M059J (cell line): ENCODE measurements around the gene NCKAP5L. TPM values are rescaled to one million over a fixed set of nuclear protein-coding genes. Genes with fewer than 3 reads are reported as not detected.
A peak's percentile ranks its signal among the peaks of the same experiment; 100 is the strongest.

Experiments used
- DNase-seq: peaks from one replicate; pipeline ENCODE4 v3.0.0-alpha.2; 2012; ENCODE audit warnings: low read depth
- total RNA-seq: library from RNA; depleted of rRNA; stranded (reverse); fragments of >200 nt; shearing (Covaris generic); gene quantifications from 2 replicates; pipeline ENCODE4 v1.2.3, GENCODE V29; 2014

The NCKAP5L gene
- total RNA-seq, 1 experiment from 2014 or later, result 17.6 TPM

DNA sequence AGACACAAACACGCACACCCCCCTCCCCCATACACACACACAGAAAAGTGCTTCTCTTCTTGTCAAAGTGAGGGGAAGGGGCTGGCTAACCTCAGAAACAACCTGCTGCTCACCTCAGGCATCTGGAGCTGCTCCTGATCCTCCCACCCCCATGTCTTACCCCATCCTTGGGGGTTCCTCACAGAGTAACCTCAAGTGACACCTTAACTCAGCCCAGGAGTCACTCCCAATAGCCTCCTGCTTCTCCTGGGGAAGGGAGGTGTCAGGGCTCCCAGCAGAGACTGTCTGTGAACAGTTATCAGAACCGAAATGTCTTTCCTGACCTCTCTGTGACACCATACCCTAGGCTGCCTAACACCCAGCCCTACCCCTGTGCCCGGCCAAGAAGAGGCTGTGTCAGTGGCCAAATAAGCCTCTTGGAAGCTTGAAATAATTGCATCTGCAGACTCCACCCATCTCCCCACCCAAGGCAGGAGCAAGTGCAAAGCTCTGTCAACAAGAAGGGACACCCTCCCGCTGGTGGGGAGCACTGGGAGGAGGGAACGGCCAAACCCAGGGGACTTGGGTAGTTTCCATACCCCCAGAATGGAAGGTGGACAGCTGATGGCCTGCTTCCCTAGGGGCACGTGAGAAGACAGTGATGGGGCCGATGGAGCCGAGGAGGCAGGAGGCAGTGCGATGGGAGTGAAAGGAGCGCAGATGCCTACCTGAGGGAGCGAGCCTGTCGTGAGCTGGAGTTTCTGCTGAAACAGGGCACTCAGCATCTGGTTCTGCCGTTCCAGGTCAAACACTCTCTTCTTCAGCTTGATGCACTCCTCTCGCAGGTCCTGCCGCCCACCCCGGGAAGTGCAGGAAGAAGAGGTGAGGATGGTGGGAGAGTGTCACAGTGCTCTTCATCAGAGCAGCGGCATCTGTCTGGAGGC is 26.8 kb downstream of the NCKAP5L start:
- no peak for DNase-seq

DNA sequence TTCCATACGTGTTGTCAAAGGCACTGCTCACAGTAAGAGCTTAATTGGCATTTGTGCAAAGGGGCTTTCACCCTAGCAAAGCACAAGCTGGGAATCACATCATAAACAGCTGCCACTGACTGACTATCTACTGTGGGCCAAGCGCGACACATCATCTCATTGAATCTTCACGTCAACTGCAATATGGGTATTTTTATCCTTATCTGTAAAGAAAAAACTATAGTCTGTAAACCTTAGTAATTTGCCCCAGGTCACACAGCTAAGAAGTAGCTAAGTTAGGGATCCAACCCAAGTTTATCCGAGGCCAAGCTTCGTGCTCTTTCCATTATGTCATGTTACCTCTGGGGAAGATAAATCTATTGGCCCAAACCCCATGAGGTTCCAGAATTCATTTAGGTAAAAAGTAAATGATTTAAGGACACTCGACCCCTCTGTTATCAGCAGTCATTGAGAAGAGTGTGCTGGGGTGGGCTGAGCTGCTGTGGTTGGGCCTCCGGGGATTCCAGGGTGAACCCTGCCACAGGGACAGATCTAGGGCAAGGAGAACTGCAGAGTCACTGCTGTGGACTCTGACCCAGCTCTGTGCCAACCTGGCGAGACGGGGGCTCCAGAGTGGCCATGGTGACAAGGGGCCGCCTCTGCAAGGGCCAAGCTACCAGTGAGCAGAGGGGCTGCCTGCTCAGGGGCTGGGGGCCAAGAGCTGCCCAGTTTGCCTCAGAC is 27.6 kb downstream of the NCKAP5L start:
- no peak for DNase-seq

DNA sequence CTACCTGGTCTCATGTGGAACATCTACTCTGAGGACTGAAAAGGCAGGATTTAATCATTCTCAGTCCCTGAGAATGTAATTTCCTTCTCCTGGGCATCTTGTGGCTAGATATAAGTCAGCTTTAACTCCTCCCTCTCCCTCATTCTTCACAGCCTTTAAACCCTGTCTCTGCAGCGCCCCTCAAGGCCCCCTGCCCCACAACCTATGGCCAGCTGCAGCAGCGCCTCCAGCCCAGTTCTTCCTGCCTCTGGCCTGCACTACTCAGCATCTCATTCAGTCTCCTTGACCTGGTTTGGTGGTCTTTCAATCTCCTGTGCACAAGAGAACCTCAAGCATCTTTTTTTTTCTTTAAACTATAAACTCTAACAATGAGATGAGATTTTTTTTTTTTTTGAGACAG is 29.3 kb downstream of the NCKAP5L start:
- DNase-seq, result no peak

DNA sequence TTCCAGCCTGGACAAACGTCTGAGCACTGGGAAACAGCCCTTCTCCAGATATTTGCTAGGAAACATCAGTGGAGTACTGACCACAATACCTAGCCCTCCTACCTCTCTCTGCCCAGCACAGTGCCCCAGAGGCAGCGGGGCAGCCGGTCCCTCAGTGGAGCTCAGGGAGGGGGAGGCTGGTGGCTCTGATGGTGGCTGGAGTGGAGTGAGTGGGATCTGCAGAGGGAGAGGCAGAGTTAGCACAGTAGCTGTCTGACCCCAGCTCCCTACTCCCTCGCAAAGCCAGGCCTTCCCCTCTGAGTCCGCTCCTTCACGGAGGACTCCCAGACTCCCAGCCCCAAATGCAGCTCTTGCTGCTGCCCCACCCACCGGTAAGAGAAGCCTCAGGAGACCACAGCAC is 30.0 kb downstream of the NCKAP5L start:
- no peak for DNase-seq

DNA sequence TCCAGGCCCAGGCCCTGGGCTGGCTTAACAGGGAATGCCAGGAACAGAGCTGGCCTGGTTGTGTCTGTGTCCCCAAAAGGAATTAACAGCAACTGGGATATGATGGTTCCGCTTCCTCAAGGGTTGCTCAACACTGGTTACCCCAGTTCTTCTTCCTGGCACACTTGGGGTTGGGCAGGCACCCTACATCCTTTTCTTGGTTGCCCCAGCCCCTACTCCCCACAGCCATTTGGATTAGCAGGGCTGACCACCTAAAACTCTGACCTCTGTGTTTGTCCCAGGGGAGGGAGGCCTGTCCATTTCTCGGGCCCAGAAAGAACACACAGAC is 30.8 kb downstream of the NCKAP5L start:
- DNase-seq, result no peak

DNA sequence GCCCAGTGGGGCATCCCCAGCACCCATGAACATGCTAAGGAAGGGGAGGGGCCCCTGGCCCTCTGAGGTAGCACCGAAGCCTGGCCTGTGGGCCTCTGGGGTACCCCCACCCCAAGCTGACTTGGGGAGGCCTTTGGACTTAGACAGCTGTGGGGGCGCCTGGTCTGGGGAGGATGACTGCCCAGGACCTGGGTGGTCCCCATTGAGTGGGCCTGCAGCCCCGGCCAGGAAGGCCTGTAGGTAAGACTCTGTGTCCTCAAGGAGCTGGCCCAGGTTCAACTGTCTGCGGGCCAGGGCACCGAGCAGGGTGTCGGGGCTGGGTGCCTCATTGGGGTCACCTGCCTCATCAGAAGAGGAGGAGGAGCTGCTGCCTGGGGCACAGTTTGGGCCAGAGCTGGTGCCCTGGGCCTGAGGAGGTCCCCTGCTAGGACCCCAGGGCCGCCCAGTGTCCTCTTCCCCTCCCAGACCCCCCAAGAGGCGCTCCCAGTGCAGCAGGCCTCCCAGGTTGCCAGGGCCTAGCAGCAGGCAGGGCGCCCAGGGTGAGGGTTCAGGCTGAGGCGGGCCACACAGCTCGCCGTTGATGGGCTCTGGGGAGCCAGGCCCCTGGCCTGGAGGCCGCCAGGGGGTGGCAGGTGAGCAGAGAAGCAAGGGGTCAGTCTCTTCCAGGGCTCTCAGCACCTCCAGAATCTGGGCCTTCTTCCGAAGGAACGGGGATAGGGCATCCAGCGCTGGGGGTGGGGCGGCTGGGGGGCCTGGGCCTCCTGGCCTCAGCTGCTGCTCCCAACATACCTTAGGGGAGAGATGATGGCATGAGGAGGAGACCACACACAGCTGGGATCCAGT is 31.4 kb downstream of the NCKAP5L start:
- no peak for DNase-seq

DNA sequence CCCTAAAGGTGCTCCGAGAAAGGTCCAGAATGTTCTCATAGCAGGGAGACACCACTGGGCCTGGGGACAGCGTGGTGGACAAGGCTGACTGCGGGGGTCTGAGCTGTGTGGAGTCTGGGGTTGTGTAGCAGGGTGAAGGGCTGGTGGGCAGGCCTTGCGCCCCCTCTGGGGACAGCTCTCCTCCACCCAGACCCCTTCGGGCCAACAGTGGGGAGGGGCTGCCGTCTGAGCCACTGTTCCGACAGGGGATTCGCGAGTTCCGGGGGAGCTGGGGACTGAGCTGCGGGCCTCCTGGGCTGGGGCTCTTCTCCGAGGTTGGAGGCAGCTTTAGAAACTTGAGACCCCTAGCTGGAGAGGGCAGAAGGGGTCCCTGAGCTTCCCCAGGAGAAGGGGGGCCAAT is 32.1 kb downstream of the NCKAP5L start:
- DNase-seq, result no peak

DNA sequence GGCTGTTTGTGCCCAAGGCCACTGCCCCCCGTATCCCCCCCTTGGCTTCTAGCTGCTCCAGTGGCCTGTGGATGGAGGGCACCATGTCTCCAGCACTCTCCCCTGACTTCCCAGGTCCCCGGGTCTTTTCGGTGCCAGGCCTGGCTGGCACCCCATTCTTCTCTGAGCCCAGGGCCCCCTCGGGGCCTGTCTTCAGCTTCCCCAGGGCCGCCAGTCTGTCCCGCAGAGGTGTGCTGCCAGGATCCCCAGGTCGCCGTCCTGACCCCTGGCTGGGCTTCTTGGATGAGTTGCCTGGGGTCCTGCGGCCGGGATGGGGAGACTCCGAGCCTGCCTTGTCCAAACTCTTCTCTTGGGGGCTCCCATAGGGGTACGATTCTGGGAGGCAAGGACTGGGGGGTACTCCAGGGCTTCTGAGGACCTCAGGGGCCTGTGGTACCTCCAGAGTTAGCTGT is 32.5 kb downstream of the NCKAP5L start:
- DNase-seq, result no peak

DNA sequence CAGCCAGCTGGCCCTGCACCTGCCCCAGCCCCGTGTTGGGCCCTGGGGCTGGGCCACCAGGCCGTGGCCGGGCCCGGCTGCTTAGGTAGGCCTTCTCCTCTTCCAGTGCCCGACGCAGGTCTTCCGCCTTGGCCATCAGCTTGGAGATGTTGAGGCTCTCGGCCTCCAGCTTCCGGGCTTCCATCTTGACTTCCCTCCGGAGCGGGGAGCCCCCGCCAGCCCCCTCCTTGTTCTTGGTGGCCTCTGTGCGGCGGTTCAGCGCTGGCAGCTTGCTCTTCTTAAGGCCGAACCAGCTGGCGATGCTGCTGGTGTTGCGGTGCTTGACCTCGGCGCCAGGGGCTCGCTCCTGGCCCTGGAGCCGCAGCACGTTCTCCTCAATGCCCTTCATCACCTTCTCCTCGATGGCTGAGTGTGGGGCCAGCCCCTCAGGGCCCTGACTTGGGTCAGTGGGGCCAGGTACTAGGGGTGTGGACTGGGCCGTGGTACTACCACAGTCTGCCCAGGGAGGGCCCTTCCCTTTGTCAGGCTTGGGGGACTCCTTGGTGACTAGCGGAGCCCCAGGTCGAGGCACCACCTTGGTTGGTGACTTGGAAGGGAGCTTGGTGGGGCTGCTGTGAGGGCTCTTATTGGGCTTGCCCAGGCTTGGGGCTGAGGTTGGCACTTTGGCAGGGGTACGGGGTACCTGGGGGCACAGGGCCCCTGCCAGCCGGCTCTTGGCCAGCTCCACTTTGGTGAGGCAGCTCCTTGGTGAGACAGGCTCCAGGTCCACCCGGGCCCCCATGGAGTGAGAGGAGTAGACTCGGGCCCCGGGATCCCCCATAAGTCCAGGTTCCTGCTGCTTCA is 33.2 kb downstream of the NCKAP5L start:
- DNase-seq, result no peak

DNA sequence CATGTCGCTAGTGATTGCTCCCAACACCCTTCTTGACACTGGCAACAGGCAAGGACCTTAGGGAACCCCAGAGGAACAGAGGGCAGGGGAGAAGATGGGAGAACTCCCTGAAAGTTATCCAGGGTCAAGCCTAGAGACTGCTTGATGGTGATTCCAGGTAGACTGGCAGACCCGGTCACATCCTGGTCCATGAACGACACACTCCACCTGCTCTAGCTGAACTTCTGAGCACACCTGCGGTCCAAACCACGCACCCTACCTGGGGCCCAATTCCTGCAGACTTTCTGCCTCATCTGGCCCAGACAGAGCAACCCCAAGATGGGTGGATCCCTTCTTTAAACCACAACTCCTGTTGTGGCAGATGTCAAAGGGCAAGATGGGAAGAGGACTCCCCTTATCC is 34.2 kb downstream of the NCKAP5L start:
- DNase-seq, result no peak

DNA sequence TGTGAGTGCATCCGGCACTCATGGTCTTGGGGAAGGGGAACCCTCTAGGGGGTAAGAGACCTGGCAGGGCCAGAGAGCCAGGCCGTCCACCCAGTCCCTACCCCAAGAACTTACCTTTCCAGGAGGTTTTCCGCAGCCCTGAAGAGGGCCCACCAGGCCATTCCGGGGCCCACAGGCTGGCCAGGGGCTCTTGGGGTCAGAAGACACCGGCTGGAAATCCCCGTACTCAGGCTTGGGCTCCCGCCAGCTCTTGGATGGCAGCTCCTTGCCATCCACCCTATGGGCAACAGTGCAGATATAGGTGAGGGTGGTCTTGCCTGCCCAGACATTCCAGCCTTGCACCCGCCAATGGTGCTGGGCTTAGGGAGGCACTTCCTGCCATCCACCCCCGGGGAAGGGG is 34.6 kb downstream of the NCKAP5L start:
- no peak for DNase-seq

DNA sequence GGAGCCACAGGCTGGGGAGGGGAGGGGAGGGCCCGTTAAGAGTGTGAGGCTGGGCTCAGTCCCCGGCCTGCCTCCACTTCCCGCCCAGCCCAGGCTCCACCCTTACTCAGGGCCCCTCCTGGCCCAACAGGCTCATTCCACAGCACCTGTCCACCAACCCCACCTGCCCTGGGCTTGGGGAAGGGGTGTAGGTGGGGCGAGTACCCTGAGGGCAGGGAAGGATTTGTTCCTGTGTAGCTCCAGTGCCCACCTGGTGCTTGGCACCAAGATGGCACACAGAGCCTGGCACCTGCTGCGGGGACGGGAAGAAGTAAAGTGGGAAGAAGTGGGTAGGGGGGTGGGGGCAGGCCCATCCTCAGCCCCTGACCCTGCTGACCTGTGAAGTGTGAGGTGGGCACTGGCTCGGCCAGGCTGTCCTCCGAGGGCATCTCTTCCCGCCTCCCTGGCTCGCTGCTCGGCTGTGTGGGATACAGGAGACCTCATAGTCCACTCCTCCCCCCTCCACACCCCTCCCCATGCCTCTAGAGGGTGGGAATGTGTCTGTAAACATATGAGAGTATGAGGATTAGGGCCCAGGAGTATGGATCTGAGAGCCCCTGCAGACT is 35.1 kb downstream of the NCKAP5L start:
- no peak for DNase-seq

DNA sequence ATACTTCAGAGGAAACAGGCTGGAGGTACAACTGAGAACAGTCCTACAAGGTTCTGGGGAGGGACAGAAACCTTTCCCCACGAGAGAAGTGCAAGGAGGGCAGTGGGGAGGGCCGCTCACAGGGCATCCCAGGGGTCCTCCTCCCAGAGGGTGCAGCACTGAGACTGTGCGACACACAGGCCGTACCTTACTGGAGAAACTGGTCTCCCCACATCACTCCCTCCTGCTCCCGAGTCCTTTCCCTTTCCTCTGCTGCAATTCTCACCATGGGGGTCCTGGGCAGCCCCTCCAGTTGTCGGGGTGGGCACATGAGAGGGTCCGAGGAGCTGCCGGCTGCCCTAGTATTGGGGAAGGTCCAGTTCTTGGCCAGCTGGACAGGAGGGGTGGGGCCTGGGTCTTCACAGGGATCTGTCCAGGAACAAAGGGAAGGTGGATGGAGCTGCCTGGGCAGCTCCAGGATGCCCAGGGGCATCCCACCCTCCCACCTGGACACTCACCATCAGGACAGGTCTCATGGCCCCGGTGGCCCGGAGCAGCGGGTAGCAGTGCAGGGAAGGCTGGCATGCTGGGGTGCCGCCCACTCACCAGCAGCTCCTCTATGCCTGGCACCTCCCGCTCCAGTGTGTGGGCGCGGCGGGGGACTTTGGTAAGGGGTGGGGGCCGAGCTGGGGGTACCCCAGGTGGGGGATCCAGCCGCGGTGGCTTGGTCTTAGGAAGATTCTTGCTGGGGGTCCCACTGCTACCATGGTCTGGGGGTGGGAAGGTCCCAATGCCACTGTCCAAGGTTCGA is 35.8 kb downstream of the NCKAP5L start:
- DNase-seq, result no peak

DNA sequence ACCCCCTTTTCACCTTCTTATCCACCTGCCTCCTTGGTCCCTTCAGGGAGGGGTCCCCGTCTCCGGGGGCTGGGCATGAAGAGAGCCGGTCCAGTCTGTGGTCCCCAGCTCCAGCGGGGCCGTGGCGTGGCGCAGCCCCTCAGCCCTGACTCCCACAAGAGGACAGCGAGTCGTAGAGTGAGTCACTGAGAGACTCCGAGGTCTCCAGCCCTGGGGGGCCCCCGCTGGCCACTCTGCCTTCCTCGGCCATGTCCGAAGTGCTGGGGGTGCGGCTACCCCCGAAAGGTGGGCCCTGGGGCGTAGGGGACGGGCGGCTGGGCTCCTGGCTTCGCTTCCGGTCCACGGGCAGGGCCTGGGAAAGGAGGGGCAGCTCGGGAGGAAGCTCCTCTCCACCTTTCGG is 36.5 kb downstream of the NCKAP5L start:
- DNase-seq, result no peak

DNA sequence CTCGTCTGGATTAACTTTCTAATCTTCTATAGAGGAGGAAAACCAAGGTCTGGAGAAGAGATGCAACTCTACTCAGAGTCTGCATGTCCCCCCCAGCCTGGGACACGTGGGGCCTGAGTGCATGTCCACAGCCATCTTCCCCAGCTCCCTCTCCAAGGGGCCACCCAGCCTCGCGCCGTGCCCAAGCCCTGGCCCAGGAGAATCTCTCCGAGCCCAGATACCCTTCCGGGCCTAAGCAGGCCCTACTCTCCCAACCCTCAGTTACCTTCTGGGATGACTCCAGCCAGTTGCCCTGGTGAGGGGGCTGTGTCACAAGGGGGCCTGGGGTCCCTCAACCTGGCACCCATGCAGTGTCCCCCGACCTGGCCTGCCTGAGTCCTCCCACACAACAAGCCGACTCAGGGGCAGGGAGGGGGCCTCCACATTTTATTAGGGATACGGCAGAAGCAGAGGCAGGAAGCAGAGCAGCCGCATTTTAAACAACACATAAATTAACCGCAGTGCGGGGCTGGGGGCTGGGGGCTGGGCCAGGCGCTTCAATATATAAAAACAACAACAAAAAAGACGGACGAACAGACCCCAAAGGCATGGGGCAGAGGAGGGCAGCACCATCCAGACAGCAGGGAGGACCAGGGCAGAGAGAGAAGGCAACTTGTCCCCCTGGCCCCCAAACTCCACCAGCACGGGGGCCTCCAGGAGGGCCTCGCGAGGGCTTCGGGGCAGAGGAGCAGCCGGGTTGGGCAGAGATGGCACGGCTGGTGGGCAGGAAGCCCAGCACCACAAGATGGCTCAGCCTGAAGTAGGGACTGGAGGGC is 37.3 kb downstream of the NCKAP5L start:
- no peak for DNase-seq

DNA sequence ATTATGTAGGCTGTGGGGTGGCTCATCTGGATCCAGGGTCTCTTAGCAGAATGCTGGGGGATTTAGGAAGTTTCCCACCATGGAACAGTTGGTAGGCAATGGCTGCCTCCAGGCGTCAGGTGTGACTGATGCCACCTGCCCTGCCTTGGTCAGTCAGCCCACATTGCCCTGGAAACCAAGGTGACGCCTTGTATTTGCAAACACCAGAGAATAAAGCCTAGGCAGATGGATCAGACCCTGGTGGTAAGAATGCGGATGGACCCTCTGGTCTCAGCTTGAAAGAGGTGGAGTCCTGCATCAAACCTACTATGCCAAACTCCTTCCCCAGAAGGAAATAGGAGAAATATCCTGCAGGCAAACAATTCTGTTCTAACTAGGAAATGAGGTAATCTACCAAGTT is 38.2 kb downstream of the NCKAP5L start:
- DNase-seq, result peak; percentile 15

DNA sequence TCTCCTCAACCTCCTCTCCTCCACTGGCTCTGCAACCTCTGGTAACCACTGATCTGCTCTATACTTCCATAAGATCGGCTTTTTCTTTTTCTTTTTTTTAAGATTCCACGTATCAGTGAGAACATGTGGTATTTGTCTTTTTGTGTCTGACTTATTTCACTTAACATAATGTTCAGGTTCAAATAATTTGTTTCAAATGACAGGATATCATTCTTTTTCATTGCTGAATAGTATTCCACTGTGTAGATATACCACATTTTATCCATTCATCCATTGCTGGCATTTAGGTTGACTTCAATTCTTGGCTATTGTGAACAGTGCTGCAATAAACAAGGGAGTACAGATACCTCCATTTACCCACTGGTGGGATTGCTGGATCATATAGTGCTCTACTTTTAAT is 40.5 kb downstream of the NCKAP5L start:
- DNase-seq, result no peak

DNA sequence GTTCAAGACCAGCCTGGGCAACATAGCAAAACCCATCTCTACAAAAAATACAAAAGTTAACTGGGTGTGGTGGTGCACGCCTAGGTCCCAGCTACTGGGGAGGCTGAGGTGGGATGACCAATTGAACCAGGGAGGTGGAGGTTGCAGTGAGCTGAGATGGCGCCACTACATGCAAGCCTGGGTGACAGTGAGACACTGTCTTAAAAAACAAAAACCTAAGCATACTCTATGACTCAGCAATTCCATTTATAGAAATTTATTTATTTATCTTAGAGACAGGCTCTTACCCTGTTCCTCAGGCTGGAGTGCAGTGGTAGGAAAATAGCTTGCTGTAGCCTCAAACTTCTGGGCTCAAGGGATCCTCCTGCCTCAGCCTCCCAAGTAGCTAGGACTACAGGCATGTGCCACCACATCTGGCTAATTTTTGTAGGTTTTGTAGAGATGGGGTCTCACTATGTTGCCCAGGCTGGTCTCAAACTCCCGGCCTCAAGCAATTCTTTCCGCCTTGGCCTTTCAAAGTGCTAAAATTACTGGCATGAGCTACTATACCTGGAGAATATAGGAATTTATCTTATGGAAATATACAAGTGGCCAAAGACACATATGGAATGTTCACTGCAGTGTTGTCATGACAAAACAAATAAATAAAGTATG is 43.3 kb downstream of the NCKAP5L start:
- DNase-seq, result peak; percentile 75
